Neural cell (in vitro differentiated cells): Measurements from ENCODE around the gene ROBO1. TPM values are rescaled to one million over a fixed set of nuclear protein-coding genes. Genes with fewer than 3 reads are reported as not detected.

Experiments used
- H2AFZ ChIP-seq: fragments of 200-600, 300-800 bp; sonication (generic), shearing (Covaris generic); 2 replicates; pipeline ENCODE4 v1.6.0; 2014; ENCODE audit warnings: low read depth, mild to moderate bottlenecking, antibody characterized with exemption, low read length, moderate library complexity
- H3F3A ChIP-seq: fragments of 200-600 bp; shearing (Covaris generic); 2 replicates; pipeline ENCODE4 v1.6.1; 2016; ENCODE audit warnings: mild to moderate bottlenecking, moderate library complexity, mixed read lengths, antibody characterized with exemption, low read length; ENCODE audit not compliant: insufficient read depth, poor library complexity, severe bottlenecking
- H3K27ac ChIP-seq: fragments of 200-600, 300-800 bp; sonication (generic), shearing (Covaris generic); 2 replicates; pipeline ENCODE4 v1.5.1; 2014; ENCODE audit warnings: mild to moderate bottlenecking, low read length, moderate library complexity
- H3K27me3 ChIP-seq: fragments of 300-800, 200-600 bp; sonication (generic), shearing (Covaris generic); 2 replicates; pipeline ENCODE4 v1.6.0; 2014; ENCODE audit warnings: mild to moderate bottlenecking, low read depth, low read length, moderate library complexity; ENCODE audit not compliant: insufficient read depth
- H3K36me3 ChIP-seq: fragments of 300-800, 200-600 bp; sonication (generic), shearing (Covaris generic); 2 replicates; pipeline ENCODE4 v1.5.1; 2014; ENCODE audit warnings: mild to moderate bottlenecking, antibody characterized with exemption, low read length, moderate library complexity; ENCODE audit not compliant: insufficient read depth
- H3K4me2 ChIP-seq: fragments of 300-800, 200-600 bp; sonication (generic), shearing (Covaris generic); 2 replicates; pipeline ENCODE4 v1.6.0; 2014; ENCODE audit warnings: mild to moderate bottlenecking, low read length
- H3K4me3 ChIP-seq: fragments of 300-800, 200-600 bp; sonication (generic), shearing (Covaris generic); 2 replicates; pipeline ENCODE4 v1.5.1; 2014; ENCODE audit warnings: mild to moderate bottlenecking, low read length, moderate library complexity
- H3K79me2 ChIP-seq: fragments of 200-600 bp; shearing (Covaris generic); replicated peaks from 2 replicates; pipeline ENCODE4 v1.6.0; 2014; ENCODE audit warnings: mild to moderate bottlenecking, low read length, moderate library complexity; ENCODE audit not compliant: insufficient read depth
- H3K9ac ChIP-seq: fragments of 300-800, 200-600 bp; sonication (generic), shearing (Covaris generic); 2 replicates; pipeline ENCODE4 v1.6.1; 2016; ENCODE audit warnings: mild to moderate bottlenecking, low read length, mixed read lengths
- H3K9me2 ChIP-seq: fragments of 200-600 bp; shearing (Covaris generic); 2 replicates; pipeline ENCODE4 v1.6.1; 2016; ENCODE audit warnings: mild to moderate bottlenecking, low read length, mixed read lengths; ENCODE audit not compliant: insufficient read depth
- H3K9me3 ChIP-seq: fragments of 200-600, 300-800 bp; sonication (generic), shearing (Covaris generic); 2 replicates; pipeline ENCODE4 v1.6.1; 2016; ENCODE audit warnings: mild to moderate bottlenecking, mixed run types, low read length, moderate library complexity, mixed read lengths
- H4K20me1 ChIP-seq: fragments of 200-600 bp; shearing (Covaris generic); 2 replicates; pipeline ENCODE4 v1.6.1; 2016; ENCODE audit warnings: mild to moderate bottlenecking, mixed run types; ENCODE audit not compliant: insufficient read depth
- CTCF ChIP-seq: fragments of 450-650 bp; IDR thresholded peaks from 2 replicates; pipeline ENCODE4 v1.5.1; 2014; ENCODE audit warnings: antibody characterized with exemption, mild to moderate bottlenecking, moderate library complexity; ENCODE audit not compliant: poor library complexity, severe bottlenecking
- EP300 ChIP-seq: fragments of 450-650 bp; conservative IDR thresholded peaks from 2 replicates; pipeline ENCODE4 v1.6.1; 2014; ENCODE audit warnings: antibody characterized with exemption, mild to moderate bottlenecking, moderate library complexity; ENCODE audit not compliant: poor library complexity, severe bottlenecking
- EZH2 ChIP-seq: fragments of 200-600, 300-800 bp; shearing (Covaris generic), sonication (generic); IDR thresholded peaks from 2 replicates; pipeline ENCODE4 v1.6.1; 2014; ENCODE audit warnings: antibody characterized with exemption, low read length, borderline replicate concordance, mild to moderate bottlenecking; ENCODE audit not compliant: insufficient read depth, poor library complexity, severe bottlenecking
- MXI1 ChIP-seq: fragments of 450-650 bp; conservative IDR thresholded peaks from 2 replicates; pipeline ENCODE4 v1.6.1; 2014; ENCODE audit warnings: antibody characterized with exemption, mild to moderate bottlenecking; ENCODE audit not compliant: poor library complexity, severe bottlenecking
- POLR2AphosphoS5 ChIP-seq: IDR thresholded peaks from 2 replicates; pipeline ENCODE4 v1.6.1; 2012
- RAD21 ChIP-seq: fragments of 450-650 bp; conservative IDR thresholded peaks from 2 replicates; pipeline ENCODE4 v1.6.1; 2014; ENCODE audit warnings: antibody characterized with exemption, mild to moderate bottlenecking, moderate library complexity
- REST ChIP-seq: IDR thresholded peaks from 2 replicates; pipeline ENCODE4 v1.6.1; 2012; ENCODE audit warnings: borderline replicate concordance
- SMC3 ChIP-seq: fragments of 450-650 bp; conservative IDR thresholded peaks from 2 replicates; pipeline ENCODE4 v1.6.1; 2014; ENCODE audit warnings: antibody characterized with exemption, mild to moderate bottlenecking, moderate library complexity; ENCODE audit not compliant: poor library complexity
- TAF1 ChIP-seq: IDR thresholded peaks from 2 replicates; pipeline ENCODE4 v1.6.1; 2012; ENCODE audit warnings: low read depth
- polyA plus RNA-seq: library from polyadenylated mRNA; depleted of rRNA; stranded (reverse); fragments of >200 nt; gene quantifications from 2 replicates; pipeline ENCODE4 v1.2.3, GENCODE V29; 2014

The ROBO1 gene
- polyA plus RNA-seq, 1 donor from 2014 or later, result 183 TPM

GRCh38 chr3:79604681-79605080 lies 163.1 kb downstream of the ROBO1 start:
- H3K9me2 ChIP-seq, result no peaks in the 10 kb centered on the region
- H3K4me2 ChIP-seq, result no peak overlapping the region
- H2AFZ ChIP-seq, result no peak overlapping the region
- TF ChIP-seq TAF1, result no peak
- no peak for TF ChIP-seq EZH2
- no peak for TF ChIP-seq MXI1
- TF ChIP-seq EP300, result no peak
- no peak for TF ChIP-seq POLR2AphosphoS5
- no peak for TF ChIP-seq SMC3
- no peak for TF ChIP-seq CTCF
- TF ChIP-seq RAD21, result no peak
- TF ChIP-seq REST, result no peak
- no peaks in the 10 kb centered on the region for H3F3A ChIP-seq
- H3K36me3 ChIP-seq, result no peaks in the 10 kb centered on the region
- H4K20me1 ChIP-seq, result no peaks in the 10 kb centered on the region
- no peaks in the 10 kb centered on the region for H3K9me3 ChIP-seq
- H3K9ac ChIP-seq, result no peak overlapping the region
- H3K27ac ChIP-seq, result no peak overlapping the region
- no peak overlapping the region for H3K4me3 ChIP-seq
- H3K27me3 ChIP-seq, result no peaks in the 10 kb centered on the region
- H3K79me2 ChIP-seq, result peaks cover 4% of the 10 kb centered on the region

GRCh38 chr3:79602385-79602784 lies 165.4 kb downstream of the ROBO1 start:
- peak overlapping the region; percentile 55 for H3K27ac ChIP-seq
- H3K9me2 ChIP-seq, result no peaks in the 10 kb centered on the region
- H3K9me3 ChIP-seq, result no peaks in the 10 kb centered on the region
- H3K27me3 ChIP-seq, result no peaks in the 10 kb centered on the region
- H3K4me3 ChIP-seq, result no peak overlapping the region
- H4K20me1 ChIP-seq, result no peaks in the 10 kb centered on the region
- no peaks in the 10 kb centered on the region for H3K36me3 ChIP-seq
- no peak for TF ChIP-seq TAF1
- peak; percentile 71 for TF ChIP-seq POLR2AphosphoS5
- TF ChIP-seq EP300, result peak; percentile 34
- no peaks in the 10 kb centered on the region for H3K79me2 ChIP-seq
- no peaks in the 10 kb centered on the region for H3F3A ChIP-seq
- H3K9ac ChIP-seq, result no peak overlapping the region
- no peak overlapping the region for H2AFZ ChIP-seq
- H3K4me2 ChIP-seq, result no peak overlapping the region

- Histone ChIP-seq H4K20me1 (no peaks in the 10 kb centered on the region), H2AFZ (no peak overlapping the region), H3K9ac (no peak overlapping the region), H3K9me2 (no peaks in the 10 kb centered on the region), H3K4me2 (no peak overlapping the region), H3F3A (no peaks in the 10 kb centered on the region), H3K36me3 (no peaks in the 10 kb centered on the region), H3K9me3 (no peaks in the 10 kb centered on the region), H3K27ac (no peak overlapping the region), H3K27me3 (no peaks in the 10 kb centered on the region), H3K79me2 (no peaks in the 10 kb centered on the region), H3K4me3 (no peak overlapping the region)
- TF ChIP-seq EZH2, result no peak
- TF ChIP-seq SMC3, result no peak
- TF ChIP-seq CTCF, result no peak
- TF ChIP-seq RAD21, result no peak
- TF ChIP-seq EP300, result no peak
- no peak for TF ChIP-seq POLR2AphosphoS5
- no peak for TF ChIP-seq REST
- TF ChIP-seq MXI1, result no peak
- TF ChIP-seq TAF1, result no peak
Measured at GRCh38 chr3:79598594-79598993, 169.2 kb downstream of the ROBO1 start.
